HEK293 (cell line): ENCODE data around the gene RASA3.

ENCODE experiments used
- BCL11A ChIP-seq: fragments of 450-650 bp; formaldehyde crosslinking; IDR thresholded peaks from 2 replicates; pipeline ENCODE4 v1.5.1; 2016; ENCODE audit warnings: low read depth, missing biosample characterization, missing genetic modification characterization
- CTCF ChIP-seq: fragments of 450-650 bp; formaldehyde crosslinking; IDR thresholded peaks from 2 replicates; pipeline ENCODE4 v1.5.1; 2016; ENCODE audit warnings: missing biosample characterization, missing genetic modification characterization
- KLF16 ChIP-seq: fragments of 450-650 bp; formaldehyde crosslinking; IDR thresholded peaks from 2 replicates; pipeline ENCODE4 v1.5.1; 2017; ENCODE audit warnings: missing biosample characterization, missing genetic modification characterization
- MYNN ChIP-seq: fragments of 450-650 bp; formaldehyde crosslinking; IDR thresholded peaks from 2 replicates; pipeline ENCODE4 v1.5.1; 2016; ENCODE audit warnings: missing biosample characterization, missing genetic modification characterization, borderline replicate concordance
- MZF1 ChIP-seq: fragments of 450-650 bp; formaldehyde crosslinking; IDR thresholded peaks from 2 replicates; pipeline ENCODE4 v1.5.1; 2017; ENCODE audit warnings: missing biosample characterization, missing genetic modification characterization, borderline replicate concordance
- OSR2 ChIP-seq: fragments of 450-650 bp; formaldehyde crosslinking; IDR thresholded peaks from 2 replicates; pipeline ENCODE4 v1.5.1; 2016; ENCODE audit warnings: missing biosample characterization, missing genetic modification characterization
- YY1 ChIP-seq: fragments of 450-650 bp; formaldehyde crosslinking; IDR thresholded peaks from 2 replicates; pipeline ENCODE4 v1.5.1; 2018; ENCODE audit warnings: missing biosample characterization, missing genetic modification characterization
- ZBTB8A ChIP-seq: fragments of 450-650 bp; formaldehyde crosslinking; IDR thresholded peaks from 2 replicates; pipeline ENCODE4 v1.5.1; 2016; ENCODE audit warnings: missing biosample characterization, missing genetic modification characterization
- ZFP69B ChIP-seq: fragments of 450-650 bp; formaldehyde crosslinking; IDR thresholded peaks from 2 replicates; pipeline ENCODE4 v1.5.1; 2016; ENCODE audit warnings: missing biosample characterization, missing genetic modification characterization
- ZNF121 ChIP-seq: fragments of 450-650 bp; formaldehyde crosslinking; IDR thresholded peaks from 2 replicates; pipeline ENCODE4 v1.5.1; 2016; ENCODE audit warnings: missing biosample characterization, missing genetic modification characterization
- ZNF274 ChIP-seq, 2 experiments: fragments of 200-500 bp in 1 of 2; fragments of 450-650 bp in 1 of 2; sonication (Bioruptor generic) in 1 of 2; formaldehyde crosslinking in 1 of 2; IDR thresholded peaks; 2 replicates each; pipeline versions ENCODE4 v1.5.1 to v1.6.1; 2014 to 2016; ENCODE audit warnings: borderline replicate concordance in 1 of 2, inconsistent platforms in 1 of 2, low read length in 1 of 2, missing biosample characterization in 1 of 2, missing genetic modification characterization in 1 of 2
- ZNF311 ChIP-seq: fragments of 450-650 bp; formaldehyde crosslinking; IDR thresholded peaks from 2 replicates; pipeline ENCODE4 v1.5.1; 2017; ENCODE audit warnings: missing biosample characterization, missing genetic modification characterization, borderline replicate concordance
- ZNF639 ChIP-seq: fragments of 450-650 bp; formaldehyde crosslinking; IDR thresholded peaks from 2 replicates; pipeline ENCODE4 v1.5.1; 2016; ENCODE audit warnings: missing biosample characterization, missing genetic modification characterization
- ZNF707 ChIP-seq: fragments of 450-650 bp; formaldehyde crosslinking; IDR thresholded peaks from 2 replicates; pipeline ENCODE4 v1.5.1; 2016; ENCODE audit warnings: missing biosample characterization, missing genetic modification characterization

GRCh38 chr13:114121496-114122126 lies 10.8 kb downstream of the RASA3 start:
- no peak for TF ChIP-seq BCL11A (tag by site-specific recombination)
- no peak for TF ChIP-seq CTCF
- TF ChIP-seq MZF1, result no peak
- TF ChIP-seq ZNF274 (IDR thresholded peaks at IDR 0.05; ENCODE audit: low read length), result no peak
- TF ChIP-seq ZNF274 (tag by site-specific recombination; IDR thresholded peaks at IDR 0.05; ENCODE audit: borderline replicate concordance), result no peak
- TF ChIP-seq ZNF311, result no peak
- TF ChIP-seq MYNN, result no peak
- no peak for TF ChIP-seq ZFP69B (tag by site-specific recombination)
- no peak for TF ChIP-seq ZNF707 (tag by site-specific recombination)
- no peak for TF ChIP-seq OSR2 (tag by site-specific recombination)
- TF ChIP-seq ZNF121 (tag by site-specific recombination), result no peak
- no peak for TF ChIP-seq YY1
- no peak for TF ChIP-seq KLF16 (tag by site-specific recombination)
- no peak for TF ChIP-seq ZNF639 (tag by site-specific recombination)
- TF ChIP-seq ZBTB8A (tag by site-specific recombination), result no peak
